Esophagus muscularis mucosa (tissue), 4 donors: ENCODE data around the gene CFAP141. TPM values are rescaled to one million over a fixed set of nuclear protein-coding genes. Genes with fewer than 3 reads are reported as not detected.

Experiments used
- DNase-seq: peaks from one replicate; pipeline ENCODE4 v3.0.0-alpha.2; 2017; ENCODE audit errors: extremely low spot score
- H3K27ac ChIP-seq, 4 donors: fragments of 200-600 bp; sonication (generic); replicated peaks in 1 of 4; 1 replicate in 3 of 4; 2 replicates in 1 of 4; pipeline ENCODE4 v1.5.1; 2016 to 2019; ENCODE audit warnings: mild to moderate bottlenecking in 1 of 4
- H3K27me3 ChIP-seq, 4 donors: fragments of 200-600 bp; sonication (generic); one replicate each; pipeline versions ENCODE4 v1.5.1 to v1.6.0; 2016 to 2019
- H3K36me3 ChIP-seq, 4 donors: fragments of 200-600 bp; sonication (generic); one replicate each; pipeline ENCODE4 v1.5.1; 2016 to 2019
- H3K4me1 ChIP-seq, 4 donors: fragments of 200-600 bp; sonication (generic); one replicate each; pipeline ENCODE4 v1.5.1; 2016 to 2019
- H3K4me3 ChIP-seq, 4 donors: fragments of 200-600 bp; sonication (generic); 1 replicate in 2 of 4; 2 replicates in 2 of 4; pipeline ENCODE4 v1.5.1; 2016 to 2019; ENCODE audit warnings: mild to moderate bottlenecking in 4 of 4, moderate library complexity in 1 of 4
- H3K9me3 ChIP-seq, 4 donors: fragments of 200-600 bp; sonication (generic); 1 replicate in 3 of 4; 2 replicates in 1 of 4; pipeline ENCODE4 v1.5.1; 2016 to 2019
- EP300 ChIP-seq: sonication (generic); formaldehyde crosslinking; IDR thresholded peaks from one replicate; pipeline ENCODE4 v1.6.1; 2017; ENCODE audit warnings: antibody characterized with exemption
- POLR2A ChIP-seq: fragments of 450-650 bp; IDR thresholded peaks from one replicate; pipeline ENCODE4 v1.6.1; 2017; ENCODE audit warnings: antibody characterized with exemption, moderate library complexity, mild to moderate bottlenecking, low read depth
- POLR2AphosphoS5 ChIP-seq, 2 donors: sonication (generic); formaldehyde crosslinking; IDR thresholded peaks; one replicate each; pipeline ENCODE4 v1.6.1; 2017; ENCODE audit warnings: antibody characterized with exemption in 2 of 2
- WGBS: methylation state at CpG from one replicate; pipeline ENCODE4 v1.1.5; 2018; 5-methylcytosine and 5-hydroxymethylcytosine counted together
- intact Hi-C: fragments of 100-400 bp; cut with DNase I; formaldehyde crosslinking; loops from one replicate; pipeline ENCODE4 v1.15.1; 2023
- total RNA-seq, 4 donors: library from RNA; depleted of rRNA; stranded (reverse); fragments of >200 nt; gene quantifications; one replicate each; pipeline versions ENCODE4 v1.1.0 to v1.2.1, GENCODE V29; 2016
- TF ChIP-seq, protein P1 (sequence below), 3 experiments: fragments of 200-600 bp in 2 of 3; fragments of 450-650 bp in 1 of 3; sonication (generic) in 2 of 3; IDR thresholded peaks; one replicate each; pipeline ENCODE4 v1.5.1; 2017 to 2019; ENCODE audit warnings: antibody characterized with exemption in 3 of 3, mild to moderate bottlenecking in 2 of 3, moderate library complexity in 1 of 3

Gene CFAP141
- total RNA-seq, 4 donors from 2014 or later: not detected

DNA sequence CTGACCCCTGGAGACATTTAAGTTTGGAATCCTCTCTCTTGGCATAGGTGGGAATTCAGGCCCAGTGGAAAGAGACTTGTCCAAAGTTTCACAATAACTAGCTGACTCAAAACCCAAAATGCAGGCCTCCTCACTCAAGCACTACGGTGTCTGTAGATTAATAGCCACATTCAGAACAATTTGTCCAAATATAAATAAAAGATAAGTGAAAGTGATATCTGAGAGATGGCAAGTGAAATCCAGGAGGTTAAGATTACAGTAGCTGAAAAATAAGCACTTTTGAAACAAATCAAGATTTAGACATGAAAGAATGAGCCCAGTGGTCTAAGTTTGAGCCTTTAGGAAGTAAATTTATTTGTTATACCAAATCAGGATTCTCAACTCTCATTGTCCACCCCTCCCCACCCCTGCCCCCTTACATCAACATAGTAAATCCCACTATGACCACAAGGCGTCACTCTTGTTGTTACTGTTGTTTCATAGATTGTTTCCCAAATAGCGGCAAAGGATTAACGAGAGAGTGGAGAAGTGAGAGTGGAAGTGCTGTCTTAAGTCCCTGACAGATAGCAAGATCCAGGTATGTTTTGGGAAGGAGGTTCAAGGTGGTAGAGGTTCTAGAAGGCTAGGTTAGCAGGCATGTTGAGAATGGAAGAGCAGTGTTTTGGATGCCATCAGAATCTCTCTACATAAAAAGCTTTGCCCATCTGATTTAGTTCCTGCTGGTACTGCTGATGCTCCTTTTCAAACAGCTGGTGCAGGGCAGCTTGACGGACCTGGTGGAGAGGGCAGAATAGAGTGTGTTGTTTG, 7.2 kb downstream of the CFAP141 start:
- Histone ChIP-seq H3K4me1 (peaks cover 0 to 11% (median 10%) of the 10 kb centered on the region in 4 donors), H3K9me3 (no peaks in the 10 kb centered on the region), H3K36me3 (no peaks in the 10 kb centered on the region), H3K27me3 (no peaks in the 10 kb centered on the region), H3K27ac (peak overlapping the region in 3 of 4 donors; percentile 9 to 14 (median 13)), H3K4me3 (peak overlapping the region in 1 of 4 donors; percentile 20)
- TF ChIP-seq EP300: no peak
- TF ChIP-seq, protein P1, sequence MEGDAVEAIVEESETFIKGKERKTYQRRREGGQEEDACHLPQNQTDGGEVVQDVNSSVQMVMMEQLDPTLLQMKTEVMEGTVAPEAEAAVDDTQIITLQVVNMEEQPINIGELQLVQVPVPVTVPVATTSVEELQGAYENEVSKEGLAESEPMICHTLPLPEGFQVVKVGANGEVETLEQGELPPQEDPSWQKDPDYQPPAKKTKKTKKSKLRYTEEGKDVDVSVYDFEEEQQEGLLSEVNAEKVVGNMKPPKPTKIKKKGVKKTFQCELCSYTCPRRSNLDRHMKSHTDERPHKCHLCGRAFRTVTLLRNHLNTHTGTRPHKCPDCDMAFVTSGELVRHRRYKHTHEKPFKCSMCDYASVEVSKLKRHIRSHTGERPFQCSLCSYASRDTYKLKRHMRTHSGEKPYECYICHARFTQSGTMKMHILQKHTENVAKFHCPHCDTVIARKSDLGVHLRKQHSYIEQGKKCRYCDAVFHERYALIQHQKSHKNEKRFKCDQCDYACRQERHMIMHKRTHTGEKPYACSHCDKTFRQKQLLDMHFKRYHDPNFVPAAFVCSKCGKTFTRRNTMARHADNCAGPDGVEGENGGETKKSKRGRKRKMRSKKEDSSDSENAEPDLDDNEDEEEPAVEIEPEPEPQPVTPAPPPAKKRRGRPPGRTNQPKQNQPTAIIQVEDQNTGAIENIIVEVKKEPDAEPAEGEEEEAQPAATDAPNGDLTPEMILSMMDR (IDR thresholded peaks at IDR 0.05): peak; percentile 45 to 65 (median 52)
- DNase-seq: no peak
- 13% methylated on average over 5 of the region's 5 CpGs for WGBS
- intact Hi-C loops: loop anchor here (5.0 to 10.0 kb wide), 2 partner anchors 73 to 136 kb away; partner anchors contain the start of gene HAX1

DNA sequence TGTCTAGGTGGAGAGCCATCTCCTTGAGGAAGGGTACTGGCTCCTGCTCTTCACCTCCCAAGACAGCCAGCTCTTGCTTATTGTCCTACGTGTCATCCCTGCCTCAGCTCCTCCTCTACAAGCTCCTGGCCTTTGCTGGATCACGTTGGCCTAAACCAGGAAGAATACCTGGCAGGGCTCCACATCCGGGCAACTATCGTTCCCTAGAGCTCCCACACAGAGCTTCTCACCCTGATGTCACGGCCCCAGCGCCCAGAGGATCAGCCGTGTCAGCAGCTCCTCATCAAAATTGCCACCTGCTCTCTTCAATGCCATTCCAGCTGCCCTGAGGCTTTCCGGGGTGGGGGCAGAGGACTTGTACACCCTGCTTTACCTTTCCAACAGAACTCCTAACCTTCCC, 12.3 kb downstream of the CFAP141 start:
- H3K27ac ChIP-seq: no peak overlapping the region
- 74% methylated on average over 5 of the region's 8 CpGs for WGBS
- intact Hi-C loops: loop anchor here (10.0 kb wide), 1 partner anchor 141 kb away; no protein-coding TSS in a partner anchor
- H3K36me3 ChIP-seq: no peaks in the 10 kb centered on the region
- H3K4me1 ChIP-seq: peaks cover 0 to 32% (median 19%) of the 10 kb centered on the region in 4 donors
- no peak overlapping the region for H3K4me3 ChIP-seq
- TF ChIP-seq POLR2A (no peak), EP300 (no peak), POLR2AphosphoS5 (IDR thresholded peaks at IDR 0.05) (no peak)
- TF ChIP-seq, protein P1 (IDR thresholded peaks at IDR 0.05): no peak
- H3K27me3 ChIP-seq: no peaks in the 10 kb centered on the region
- no peak for DNase-seq
- no peaks in the 10 kb centered on the region for H3K9me3 ChIP-seq

DNA sequence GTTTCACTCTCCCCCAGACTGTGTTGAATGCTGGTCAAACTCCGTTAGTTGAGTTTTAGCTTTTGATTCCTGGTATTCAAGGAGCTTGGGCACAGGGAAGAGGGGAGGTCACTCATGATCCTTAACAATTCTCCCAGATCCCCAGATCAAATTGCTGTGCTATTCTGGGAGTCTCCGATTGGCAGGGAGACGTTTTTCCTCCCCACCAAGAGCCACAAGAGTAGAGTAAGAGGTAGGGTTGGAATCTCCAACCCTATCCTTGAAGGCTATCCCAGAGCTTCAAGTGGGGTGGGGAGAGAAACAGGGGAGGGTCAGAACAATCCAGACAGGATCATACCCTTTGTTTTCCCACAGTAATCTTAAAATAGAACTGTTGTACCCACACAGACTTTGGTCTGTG, 13.7 kb downstream of the CFAP141 start:
- Histone ChIP-seq H3K36me3 (no peaks in the 10 kb centered on the region), H3K4me1 (peaks cover 0 to 31% (median 19%) of the 10 kb centered on the region in 4 donors), H3K27ac (no peak overlapping the region), H3K4me3 (no peak overlapping the region), H3K27me3 (no peaks in the 10 kb centered on the region), H3K9me3 (no peaks in the 10 kb centered on the region)
- 57% methylated on average over 3 of the region's 3 CpGs for WGBS
- DNase-seq: no peak
- intact Hi-C loops: loop anchor here (10.0 kb wide), 1 partner anchor 142 kb away; no protein-coding TSS in a partner anchor
- TF ChIP-seq, protein P1 (IDR thresholded peaks at IDR 0.05): no peak
- TF ChIP-seq EP300 (no peak), POLR2A (no peak), POLR2AphosphoS5 (IDR thresholded peaks at IDR 0.05) (no peak)

GRCh38 chr1:154191990-154192461, 14.1 kb downstream of the CFAP141 start, which contains the start of gene TPM3:
TSS of gene TPM3 (minus strand) at chr1:154192100. CDS start at chr1:154192018, 82 bp downstream.
- TF ChIP-seq POLR2A: peak; percentile 51
- TF ChIP-seq, protein P1 (IDR thresholded peaks at IDR 0.05): no peak
- 29% methylated on average over 1 of the region's 1 CpG for WGBS
- intact Hi-C loops: loop anchor here (10.0 kb wide), 1 partner anchor 143 kb away; no protein-coding TSS in a partner anchor
- Histone ChIP-seq H3K9me3 (no peaks in the 10 kb centered on the region), H3K4me1 (peaks cover 0 to 31% (median 19%) of the 10 kb centered on the region in 4 donors), H3K4me3 (peak within 1 kb of the TSS in 1 of 4 donors; percentile 3), H3K27ac (peak within 1 kb of the TSS in 3 of 4 donors; percentile 49 to 58 (median 55)), H3K27me3 (no peaks in the 10 kb centered on the region), H3K36me3 (no peaks in the 10 kb centered on the region)
- no peak for DNase-seq
